Activated naive CD4-positive, alpha-beta T cell treated with Interleukin-2 at 50 U/mL for 16 hours (primary cell): ENCODE results near the gene TAOK3.
"Not testable (repeated sequence)": the region's sequence is repeated elsewhere in the genome, so short reads cannot be mapped to it uniquely, and the experiment has no call there.

Experiments used
- DNase-seq: peaks from one replicate; pipeline ENCODE4 v3.0.0-alpha.2; 2020

TAOK3 gene

DNA sequence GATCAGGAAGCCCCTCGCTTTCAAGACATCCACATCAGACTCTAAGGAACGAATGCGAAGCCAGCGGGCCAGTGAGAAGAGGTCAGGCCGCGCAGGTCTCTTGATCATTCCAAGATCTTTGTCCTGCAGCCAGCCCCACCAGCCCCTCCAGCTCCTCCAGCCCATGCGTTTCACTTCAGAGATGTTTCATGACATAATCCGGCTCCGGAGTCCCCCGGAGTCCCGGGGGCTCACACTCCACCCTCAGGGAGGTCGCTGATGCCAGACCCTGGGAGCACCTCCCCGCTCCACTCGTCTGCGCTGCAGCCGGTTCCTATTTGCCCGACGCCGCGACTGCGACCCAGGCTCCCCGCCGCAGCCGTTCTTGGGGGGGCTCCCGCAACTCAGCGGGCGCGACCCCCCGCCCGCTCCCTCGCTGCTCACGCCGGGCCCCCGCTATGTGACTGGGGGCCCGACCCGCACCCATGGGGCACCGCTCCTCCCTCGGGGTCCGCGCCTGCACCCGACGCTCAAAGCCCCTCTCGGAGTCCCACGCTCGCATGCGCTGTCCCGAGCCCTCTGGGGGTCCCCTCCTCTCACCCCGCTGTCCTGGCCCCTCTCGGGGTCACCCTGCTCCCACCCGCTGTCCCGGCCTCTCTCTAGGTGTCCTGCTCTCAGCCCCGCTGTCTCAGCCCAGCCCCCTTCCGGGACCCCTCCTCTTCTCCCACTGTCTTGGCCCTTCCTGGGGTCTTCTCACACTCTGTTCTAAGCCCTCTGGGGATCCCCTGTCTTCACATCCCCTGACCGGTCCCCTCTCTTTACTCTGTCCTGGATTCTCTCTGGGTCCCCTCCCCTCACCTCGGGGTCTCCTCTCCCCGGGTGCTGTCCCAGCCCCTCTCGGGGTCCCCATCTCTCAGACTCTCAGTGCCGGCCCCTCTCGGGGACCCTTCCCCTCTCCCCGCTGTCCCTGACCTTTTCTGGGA lies 1.1 kb downstream of the TAOK3 start:
- peak; percentile 13 for DNase-seq

DNA sequence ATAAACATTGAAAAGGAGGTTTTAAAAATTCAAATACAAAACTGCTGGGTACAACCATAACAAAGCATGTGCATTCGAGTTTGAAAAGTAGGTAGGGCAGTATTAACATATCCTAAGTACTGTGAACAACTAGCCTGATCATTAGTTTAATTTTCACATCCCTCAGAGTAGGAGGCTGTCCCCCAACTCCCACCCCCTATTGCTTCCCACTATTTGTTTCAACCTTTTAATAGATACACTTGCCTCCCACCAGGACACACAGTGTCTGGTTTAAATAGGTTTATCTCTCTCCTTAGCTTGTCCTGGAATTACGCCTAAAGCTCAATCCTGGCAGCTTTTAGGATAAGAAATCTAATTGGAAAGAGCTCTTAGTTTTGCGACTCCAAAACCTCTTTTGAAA lies 2.1 kb downstream of the TAOK3 start:
- DNase-seq: no peak

DNA sequence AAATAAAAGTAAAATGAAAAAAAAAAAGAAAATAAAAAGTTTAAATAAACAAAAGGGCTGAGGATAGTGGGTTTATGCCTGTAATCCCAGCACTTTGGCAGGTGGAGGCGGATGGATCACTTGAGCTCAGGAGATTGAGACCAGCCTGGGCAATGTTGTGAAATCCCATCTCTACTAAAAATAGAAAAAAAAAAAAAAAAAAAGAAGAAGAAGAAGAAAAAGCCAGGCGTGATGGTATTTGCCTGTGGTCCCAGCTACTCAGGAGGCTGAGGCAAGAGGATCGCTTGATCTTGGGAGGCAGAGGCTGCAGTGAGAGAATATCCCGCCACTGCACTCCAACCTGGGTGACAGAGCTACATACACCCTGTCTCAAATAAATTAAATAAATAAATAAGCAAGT lies 3.9 kb downstream of the TAOK3 start:
- no peak for DNase-seq

DNA sequence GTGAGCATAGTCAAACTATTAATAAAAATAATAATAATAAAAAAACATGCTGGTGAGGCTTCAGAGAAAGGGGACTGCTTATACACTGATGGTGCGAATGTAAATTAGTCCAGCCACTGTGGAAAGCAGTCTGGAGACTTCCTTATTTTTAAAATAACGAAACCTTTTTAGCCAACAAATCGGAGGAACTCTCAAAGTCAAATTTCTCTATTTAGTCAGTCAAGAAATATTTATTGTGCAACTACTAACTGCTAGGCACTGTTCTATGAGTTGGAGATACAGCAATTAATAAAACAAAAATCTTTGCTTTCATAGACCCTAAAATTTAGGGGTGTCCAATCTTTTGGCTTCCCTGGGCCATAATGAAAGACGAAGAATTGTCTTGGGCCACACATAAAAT lies 10.8 kb downstream of the TAOK3 start:
- DNase-seq: no peak

DNA sequence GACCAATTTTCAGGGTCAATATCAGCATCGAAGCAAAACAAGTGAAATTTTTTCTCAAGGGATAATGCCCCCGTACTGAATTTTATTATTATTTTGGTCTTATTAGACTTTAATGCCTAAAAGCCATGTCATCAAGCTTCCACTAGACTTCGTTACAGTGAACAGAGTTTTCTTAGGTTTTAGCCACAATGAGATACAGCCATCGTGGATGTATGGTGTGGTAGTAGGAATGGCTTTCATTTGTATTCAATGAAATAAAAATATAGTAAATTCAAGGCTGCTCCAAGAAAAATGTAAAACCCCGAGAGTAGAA lies 11.7 kb downstream of the TAOK3 start:
- no peak for DNase-seq

DNA sequence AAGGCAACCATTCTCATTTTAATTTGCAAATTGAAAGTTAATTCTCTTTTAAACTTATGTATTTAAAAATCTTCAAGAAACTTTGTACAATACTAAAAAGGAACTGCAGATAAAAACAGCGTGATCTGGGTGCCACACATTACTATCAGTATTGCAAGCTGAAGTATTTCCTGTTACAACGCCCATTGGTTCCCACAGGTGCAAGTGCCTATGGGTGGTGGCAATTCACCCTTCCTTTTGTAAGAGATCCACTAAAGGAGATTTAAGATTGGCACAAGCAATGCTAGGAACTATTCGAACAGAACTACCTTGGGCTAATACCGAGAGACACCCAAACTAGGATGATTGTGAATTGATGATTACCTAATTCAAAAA lies 13.2 kb downstream of the TAOK3 start:
- DNase-seq: peak; percentile 13

DNA sequence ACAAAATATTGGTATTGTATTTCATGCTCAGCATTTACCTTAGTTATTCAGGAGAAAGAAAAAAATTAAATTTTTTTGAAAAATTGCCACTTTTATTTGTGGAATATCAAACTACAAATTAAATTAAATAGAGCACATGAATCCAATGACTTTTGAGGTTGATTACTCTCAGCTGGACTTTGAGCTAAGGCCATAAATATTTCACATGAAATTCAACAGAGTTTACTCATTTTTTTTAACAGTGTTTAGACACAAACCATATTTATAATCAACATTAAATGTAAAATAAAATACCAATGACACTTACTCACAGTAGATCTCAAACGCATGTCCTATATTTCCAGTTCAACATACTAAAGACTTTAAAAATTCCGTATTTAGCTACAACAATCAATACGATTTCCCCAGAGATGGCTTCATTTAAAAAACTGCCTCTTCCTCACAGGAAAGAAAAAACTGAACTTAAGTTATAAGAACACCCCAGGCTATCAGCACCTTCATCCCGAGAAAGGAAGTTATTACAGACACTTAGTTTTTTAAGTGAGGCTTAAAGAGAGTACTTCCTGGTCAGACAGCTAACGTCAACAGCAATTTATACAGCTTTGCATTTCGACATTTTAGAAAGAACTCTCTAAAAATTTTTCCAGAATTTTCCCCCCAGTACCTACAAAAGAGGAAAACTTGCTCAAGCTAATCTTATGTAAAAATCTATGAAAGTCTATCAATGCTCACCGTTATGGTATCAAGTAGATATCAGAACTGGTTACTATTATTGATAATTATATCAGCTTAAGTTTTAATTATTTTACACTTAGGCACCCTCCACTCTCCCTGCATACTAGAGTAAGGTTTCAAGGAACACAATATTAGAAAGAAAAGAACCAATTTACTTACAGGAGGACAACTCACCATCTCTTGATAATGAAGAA lies 13.8 kb downstream of the TAOK3 start:
- DNase-seq: no peak

DNA sequence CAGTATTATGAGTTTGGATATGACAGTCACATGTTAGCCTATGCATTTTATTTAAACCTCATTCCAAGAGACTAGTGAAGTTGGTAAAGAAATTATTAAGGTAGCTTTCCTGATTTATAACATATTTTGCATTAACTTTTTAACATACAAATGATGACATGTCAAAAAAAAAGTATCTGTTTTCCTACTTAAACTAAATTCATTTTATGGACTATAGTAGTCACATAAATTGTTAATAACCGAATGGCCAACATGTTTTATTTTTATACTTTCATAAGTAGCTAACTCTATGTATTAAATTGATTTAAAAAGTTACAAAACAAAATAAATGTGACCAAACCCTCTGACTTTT lies 14.7 kb downstream of the TAOK3 start:
- no peak for DNase-seq

DNA sequence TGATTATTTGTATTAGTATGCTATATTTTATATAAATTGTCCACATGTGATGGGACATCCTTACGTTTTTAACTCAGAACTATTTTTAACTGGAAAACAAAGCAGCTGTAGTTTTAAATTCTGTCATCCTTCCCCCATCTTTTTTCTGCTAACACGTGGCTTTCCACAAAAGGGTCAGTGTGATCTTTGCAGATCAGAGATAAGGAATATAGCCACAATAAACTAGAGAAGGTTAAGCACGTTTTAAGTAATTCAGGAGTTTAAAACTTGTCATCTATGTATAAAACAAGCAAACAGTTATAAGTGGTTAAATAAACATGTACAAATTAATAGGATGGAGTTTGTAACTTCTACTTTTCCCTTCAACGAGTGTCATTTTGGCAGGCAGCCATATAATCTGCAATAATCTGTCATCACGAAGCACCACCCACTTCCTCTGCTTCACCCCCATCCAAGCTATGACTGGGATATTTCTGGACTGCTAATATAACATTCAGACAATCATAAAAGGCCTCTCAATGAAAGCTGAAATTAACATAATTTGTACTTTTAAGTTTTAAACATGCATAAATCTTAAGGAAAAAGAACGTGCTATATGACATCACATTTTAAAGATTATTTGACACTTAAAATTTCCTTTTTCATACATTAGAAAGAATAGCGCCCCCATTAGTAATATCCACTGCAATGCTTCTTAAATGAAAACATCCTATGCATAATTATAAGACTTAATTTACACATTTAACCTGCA lies 15.3 kb downstream of the TAOK3 start:
- peak; percentile 42 for DNase-seq

DNA sequence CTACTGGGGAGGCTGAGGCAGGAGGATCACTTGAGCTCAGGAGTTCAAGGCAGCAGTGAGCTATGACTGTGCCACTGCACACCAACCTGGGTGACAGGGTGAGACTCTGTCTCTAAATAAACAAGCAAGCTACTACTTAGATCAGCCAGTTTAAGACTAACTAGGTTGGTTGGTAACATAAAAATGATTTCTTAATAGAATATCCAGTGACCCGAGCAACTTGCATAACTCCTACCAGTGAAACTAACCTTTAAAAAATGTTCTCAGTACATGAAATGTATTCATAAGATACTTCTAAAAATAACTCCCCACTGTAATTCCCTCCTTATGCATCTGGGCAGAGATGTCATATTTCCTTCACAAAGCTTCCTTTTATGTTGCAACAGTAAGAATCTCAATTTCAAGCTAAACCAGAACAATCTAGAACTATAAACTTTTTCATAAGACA lies 15.9 kb downstream of the TAOK3 start:
- peak; percentile 11 for DNase-seq

DNA sequence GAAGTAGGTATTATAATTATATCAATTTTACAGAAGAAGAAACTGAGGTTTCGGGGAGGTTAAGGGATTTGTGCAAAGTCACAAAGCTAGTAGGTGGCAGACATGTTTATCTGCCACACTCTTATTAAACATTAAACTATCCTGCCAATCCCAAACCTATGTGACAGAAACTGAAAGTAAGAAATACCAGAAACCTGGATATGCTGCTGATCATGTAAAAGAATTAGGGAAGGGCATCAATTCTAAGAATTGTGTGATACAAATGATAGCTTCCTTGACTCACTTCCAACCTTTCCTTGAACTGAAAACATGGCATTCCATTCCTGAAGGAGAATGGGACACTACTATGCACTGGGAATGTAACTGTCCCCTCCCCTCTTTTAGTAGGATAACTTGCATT lies 16.9 kb downstream of the TAOK3 start:
- DNase-seq: no peak

DNA sequence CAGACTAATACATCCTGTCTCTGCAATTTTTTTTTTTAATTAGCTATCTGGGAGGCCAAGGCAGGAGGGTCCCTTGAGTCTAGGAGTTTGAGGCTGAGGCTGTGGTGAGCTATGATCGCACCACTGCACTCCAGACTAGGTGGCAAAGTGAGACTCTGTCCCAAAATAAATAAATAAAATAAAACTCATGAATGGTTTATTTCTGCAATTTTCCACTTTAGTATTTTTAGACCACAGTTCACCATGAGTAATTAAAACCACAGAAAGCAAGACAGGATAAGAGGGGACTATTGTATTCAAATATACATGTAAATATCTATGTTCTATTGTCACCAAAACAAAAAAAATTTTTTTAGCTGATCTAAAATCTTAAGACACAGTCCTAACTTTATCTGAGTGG lies 17.8 kb downstream of the TAOK3 start:
- no peak for DNase-seq

DNA sequence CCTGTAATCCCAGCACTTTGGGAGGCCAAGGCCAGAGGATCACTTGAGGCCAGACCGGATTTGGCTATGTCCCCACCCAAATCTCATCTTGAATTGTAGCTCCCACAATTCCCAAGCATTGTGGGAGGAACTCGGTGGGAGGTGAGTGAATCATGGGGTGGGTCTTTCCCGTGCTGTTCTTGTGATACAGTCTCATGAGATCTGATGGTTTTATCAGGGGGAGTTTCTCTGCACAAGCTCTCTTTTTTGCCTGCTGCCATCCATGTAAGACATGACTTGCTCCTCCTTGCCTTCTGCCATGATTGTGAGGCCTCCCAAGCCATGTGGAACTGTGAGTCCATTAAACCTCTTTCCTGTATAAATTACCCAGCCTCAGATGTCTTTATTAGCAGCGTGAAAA lies 18.2 kb downstream of the TAOK3 start:
- not testable (repeated sequence) for DNase-seq

DNA sequence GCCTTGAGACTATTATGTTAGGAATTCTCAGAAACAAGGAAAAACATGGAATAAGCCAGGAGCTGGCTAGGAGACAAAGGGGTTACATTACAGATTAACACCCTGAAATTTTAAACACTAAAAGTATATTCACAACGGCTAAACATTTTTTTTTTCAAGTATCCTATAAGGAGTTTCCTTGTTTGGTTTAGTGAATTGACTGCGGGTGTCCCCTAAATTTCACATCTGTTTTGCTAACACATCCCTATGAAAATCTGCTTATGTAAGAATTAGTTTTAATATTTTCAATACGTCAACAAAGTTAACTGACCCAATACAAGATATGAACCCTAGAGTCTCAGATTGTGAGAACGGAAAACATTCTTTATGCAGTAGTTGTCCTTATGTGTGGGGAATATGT lies 19.0 kb downstream of the TAOK3 start:
- DNase-seq: no peak

DNA sequence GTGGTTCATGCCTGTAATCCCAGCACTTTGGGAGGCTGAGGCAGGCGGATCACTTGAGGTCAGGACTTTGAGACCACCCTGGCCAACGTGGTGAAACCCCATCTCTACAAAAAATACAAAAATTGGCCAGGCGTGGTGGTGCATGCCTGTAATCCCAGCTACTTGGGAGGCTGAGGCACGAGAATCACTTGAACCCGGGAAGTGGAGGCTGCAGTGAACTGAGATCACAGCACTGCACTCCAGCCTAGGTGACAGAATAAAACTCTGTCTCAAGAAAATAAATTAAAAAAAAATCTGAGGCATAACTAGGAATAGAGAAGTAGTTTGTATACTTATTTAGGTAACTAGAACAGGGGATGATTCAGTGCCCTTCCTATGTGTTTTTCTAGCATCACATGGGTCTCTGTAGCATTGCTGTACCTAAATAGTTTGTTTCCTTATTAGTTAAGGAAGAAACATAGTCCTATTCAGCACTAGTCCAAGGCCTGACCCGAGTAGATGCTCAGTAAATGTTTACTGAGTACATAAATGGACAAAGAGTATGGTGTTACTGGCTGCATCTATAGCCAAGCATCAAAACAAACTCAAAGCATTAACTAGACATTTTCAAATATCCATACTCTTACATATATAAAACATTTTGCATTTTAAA lies 21.7 kb downstream of the TAOK3 start:
- no peak for DNase-seq

DNA sequence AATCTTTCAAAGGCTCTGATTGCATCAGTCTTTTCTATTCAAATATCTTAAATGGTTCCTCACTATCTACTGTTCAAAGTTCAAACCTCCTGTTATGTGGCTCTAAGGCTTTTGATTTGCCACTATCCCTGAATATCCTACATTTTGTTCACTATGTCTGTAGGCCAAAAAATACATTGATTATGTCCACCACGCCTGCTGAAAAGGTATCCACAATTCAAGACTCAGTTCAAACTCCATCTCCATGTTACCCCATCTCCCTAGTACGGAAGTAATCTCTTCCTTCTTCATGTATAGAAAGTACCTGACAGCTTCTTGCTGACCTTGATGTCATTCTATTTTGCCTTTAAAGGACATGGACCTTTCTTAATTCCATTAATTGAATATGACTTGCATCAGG lies 24.8 kb downstream of the TAOK3 start:
- no peak for DNase-seq

DNA sequence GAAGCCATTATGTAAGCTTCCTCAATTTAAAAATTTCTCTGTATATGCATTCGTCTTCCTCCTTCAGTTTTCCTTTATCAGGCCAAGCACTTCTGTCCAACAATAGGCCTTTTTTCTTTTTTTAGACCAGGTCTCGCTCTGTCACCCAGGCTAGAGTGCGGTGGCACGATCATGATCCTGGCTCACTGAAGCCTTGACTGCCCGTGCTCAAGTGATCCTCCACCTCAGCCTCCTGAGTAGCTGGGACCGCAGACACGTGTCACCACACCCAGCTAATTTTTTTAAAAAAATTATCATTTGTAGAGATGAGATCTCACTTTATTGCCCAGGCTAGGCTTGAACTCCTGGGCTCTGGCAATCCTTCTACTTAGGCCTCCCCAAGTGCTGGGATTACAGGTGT lies 25.8 kb downstream of the TAOK3 start:
- DNase-seq: no peak

DNA sequence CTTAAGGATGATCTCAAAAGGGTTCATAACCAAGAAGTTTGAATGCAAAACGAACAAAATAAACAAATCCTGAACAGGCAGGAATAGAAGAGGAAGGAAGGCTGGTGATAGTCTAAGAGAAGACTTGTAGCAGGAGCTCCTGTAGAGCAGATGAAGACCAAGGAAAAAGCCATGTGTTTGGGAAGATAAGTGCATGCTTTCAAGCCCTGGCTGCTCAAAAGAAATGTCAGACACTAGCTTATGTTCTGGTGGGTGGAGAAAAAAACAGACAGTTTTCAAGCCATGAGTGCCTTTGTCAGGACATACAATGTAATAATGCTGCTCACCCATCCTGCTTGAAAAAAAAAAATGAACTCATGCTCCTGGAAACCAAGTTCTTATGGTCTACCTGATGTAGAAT lies 27.4 kb downstream of the TAOK3 start:
- DNase-seq: no peak

DNA sequence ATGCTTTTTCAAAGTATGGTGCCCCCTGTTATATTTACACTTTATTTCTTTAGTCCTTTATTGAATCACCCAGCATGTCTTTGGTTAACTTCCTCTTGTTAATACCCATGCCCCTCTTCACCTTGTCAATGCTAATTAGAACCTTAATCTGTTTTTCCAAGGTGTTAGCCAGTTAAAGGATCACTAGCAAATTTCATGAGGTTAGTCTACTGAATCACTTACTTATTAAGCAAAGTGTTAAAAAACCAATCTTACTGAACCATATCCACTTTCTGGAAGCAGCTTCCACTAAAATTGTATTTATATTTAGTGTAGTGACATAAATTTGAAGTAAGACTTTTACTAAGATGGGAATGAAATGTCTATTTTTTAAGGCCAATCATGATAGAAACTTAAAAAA lies 27.9 kb downstream of the TAOK3 start:
- no peak for DNase-seq

DNA sequence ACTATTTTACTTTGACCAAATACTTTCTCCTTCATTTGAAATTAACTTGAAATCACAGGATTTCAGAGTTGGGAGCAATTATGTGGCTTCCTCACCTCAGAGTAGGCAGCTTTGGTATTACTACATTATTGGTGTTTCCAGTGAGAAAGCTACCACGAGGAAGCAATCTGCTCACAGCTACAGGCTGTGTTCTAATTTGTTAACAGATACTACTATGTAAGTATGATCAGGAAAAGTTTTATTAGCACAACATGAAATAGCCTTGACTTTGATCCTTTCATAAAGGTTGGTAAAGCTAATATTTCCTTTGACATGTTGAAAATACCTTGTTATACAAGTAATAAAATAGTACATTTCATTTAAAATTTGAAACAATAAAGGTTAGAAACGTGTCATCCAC lies 30.6 kb downstream of the TAOK3 start:
- no peak for DNase-seq

DNA sequence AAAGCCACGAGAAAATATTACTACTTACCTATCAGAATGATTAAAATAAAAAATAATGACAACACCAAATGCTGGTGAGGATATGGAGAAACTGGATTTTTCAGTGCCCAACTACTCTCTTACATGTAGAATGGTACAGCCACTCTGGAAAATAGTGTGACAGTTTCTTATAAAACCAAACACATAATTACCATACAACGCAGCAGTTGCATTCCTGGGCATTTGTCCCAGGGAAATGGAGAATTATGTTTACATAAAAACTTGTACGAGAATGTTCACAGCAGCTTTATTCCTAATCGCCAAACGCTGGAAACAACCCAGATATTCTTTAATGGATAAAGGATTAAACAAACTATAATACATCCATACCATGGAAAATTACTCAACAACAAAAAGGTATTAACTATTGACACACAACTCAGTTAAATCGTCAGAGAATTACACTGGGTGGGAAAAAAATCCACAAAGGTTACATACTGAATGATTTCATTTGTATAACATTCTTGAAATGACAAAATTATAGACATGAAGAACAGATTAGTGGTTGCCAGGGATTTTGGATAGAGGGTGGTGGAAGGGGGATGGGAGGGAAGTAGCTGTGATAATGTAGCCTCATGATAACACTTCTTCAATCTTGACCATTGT lies 35.4 kb downstream of the TAOK3 start:
- no peak for DNase-seq

DNA sequence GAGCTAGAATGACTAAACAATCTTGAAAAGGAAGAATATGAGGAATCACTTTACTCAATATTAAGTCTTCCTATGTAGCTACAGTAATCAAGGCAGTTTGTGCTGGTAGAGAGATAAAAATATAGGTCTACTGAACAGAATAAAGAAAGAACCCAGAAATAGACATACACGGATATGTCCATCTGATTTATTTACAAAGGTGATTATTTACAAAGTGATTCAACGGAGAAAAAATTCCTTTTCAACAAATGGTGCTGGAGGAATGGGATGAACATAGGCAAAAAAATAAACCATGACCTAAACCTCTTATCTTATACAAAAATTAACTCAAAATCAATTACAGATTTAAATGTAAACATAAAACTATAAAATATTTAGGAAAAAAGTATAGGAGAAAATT lies 36.6 kb downstream of the TAOK3 start:
- DNase-seq: no peak
